ENCODE measurements around the gene C16orf95. TPM values are rescaled to one million over a fixed set of nuclear protein-coding genes. Genes with fewer than 3 reads are reported as not detected.

Gene C16orf95
- total and polyA plus RNA-seq, 3 donors from 2014 or later: 53.1 to 203 (median 71.9) TPM

DNA sequence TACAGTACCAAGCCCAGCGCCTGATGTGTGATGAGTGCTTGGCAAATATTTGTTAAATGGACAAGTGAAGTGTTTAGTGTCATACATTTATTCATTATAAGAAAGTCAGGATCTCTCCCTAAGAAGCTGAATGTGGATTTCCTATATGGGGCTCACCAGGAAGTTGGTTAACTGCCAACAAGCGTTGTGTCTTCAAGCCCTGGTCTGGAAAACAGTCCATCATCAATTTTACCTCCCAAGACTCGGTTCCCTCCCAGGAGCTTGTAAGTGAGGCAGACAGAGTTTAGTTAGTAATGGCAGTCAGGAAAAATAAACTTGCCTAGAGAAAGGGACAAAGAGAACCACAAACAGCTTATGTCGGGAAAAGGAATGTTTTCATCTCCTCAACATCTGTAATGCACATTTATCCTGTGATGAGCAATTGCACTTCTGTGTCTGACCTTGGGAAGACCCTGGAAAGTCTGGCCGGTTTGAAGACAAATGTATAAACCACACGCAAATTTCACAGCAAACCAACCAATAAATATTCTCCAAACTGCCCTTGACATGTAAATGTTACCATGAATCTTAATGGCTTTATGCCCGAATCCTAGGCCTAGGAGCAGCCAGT is 28.3 kb downstream of the C16orf95 start:
- WGBS, 2 donors: 78 to 79% methylated on average over 7 of the region's 7 CpGs
- no peak overlapping the region for H3K4me3 ChIP-seq
- no peak for DNase-seq
- H3K27me3 ChIP-seq: no peaks in the 10 kb centered on the region
- H3K9me3 ChIP-seq: no peaks in the 10 kb centered on the region
- TF ChIP-seq, protein P1, sequence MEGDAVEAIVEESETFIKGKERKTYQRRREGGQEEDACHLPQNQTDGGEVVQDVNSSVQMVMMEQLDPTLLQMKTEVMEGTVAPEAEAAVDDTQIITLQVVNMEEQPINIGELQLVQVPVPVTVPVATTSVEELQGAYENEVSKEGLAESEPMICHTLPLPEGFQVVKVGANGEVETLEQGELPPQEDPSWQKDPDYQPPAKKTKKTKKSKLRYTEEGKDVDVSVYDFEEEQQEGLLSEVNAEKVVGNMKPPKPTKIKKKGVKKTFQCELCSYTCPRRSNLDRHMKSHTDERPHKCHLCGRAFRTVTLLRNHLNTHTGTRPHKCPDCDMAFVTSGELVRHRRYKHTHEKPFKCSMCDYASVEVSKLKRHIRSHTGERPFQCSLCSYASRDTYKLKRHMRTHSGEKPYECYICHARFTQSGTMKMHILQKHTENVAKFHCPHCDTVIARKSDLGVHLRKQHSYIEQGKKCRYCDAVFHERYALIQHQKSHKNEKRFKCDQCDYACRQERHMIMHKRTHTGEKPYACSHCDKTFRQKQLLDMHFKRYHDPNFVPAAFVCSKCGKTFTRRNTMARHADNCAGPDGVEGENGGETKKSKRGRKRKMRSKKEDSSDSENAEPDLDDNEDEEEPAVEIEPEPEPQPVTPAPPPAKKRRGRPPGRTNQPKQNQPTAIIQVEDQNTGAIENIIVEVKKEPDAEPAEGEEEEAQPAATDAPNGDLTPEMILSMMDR (IDR thresholded peaks at IDR 0.05): no peak
- TF ChIP-seq POLR2A (IDR thresholded peaks at IDR 0.05): no peak
- H3K27ac ChIP-seq: no peak overlapping the region
- H3K36me3 ChIP-seq (ENCODE audit: low read depth, missing control alignments): no peaks in the 10 kb centered on the region
- intact Hi-C loops (cut with DNase I; ENCODE audit: low total_unique reads): no loop called here
- H3K4me1 ChIP-seq: no peaks in the 10 kb centered on the region

- DNase-seq: no peak
- intact Hi-C loops (cut with DNase I; ENCODE audit: low total_unique reads): no loop called here
- Histone ChIP-seq H3K4me1 (no peaks in the 10 kb centered on the region), H3K9me3 (no peaks in the 10 kb centered on the region), H3K27me3 (no peaks in the 10 kb centered on the region), H3K4me3 (no peak overlapping the region), H3K27ac (no peak overlapping the region), H3K36me3 (ENCODE audit: low read depth, missing control alignments) (no peaks in the 10 kb centered on the region)
- TF ChIP-seq POLR2A (IDR thresholded peaks at IDR 0.05): no peak
- TF ChIP-seq, protein P1 (IDR thresholded peaks at IDR 0.05): no peak
- 63 to 91% methylated on average over 8 of the region's 8 CpGs for WGBS, 2 donors
Measured at GRCh38 chr16:87286839-87287626, 30.2 kb downstream of the C16orf95 start.

DNA sequence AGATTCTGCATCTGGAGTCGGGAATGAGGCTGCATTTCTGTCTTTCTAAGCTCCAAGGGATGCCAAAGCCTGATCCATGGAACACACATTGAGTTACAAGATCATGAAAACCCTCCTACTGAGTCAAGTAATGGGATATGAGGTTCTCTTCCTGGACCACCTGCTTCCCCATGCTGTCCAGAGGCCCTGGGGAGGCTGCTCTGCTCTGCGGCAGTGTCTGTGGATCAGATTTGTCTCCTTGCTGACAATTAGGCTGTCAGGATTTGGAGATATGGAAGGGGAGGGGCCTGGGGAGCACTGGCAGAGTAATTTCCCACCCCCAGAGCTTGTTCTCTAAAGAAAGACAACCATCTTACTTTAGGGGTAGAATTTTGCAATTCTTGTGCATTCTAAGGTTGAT is 33.0 kb downstream of the C16orf95 start:
- Histone ChIP-seq H3K27me3 (no peaks in the 10 kb centered on the region), H3K27ac (no peak overlapping the region), H3K4me3 (no peak overlapping the region), H3K4me1 (no peaks in the 10 kb centered on the region), H3K9me3 (no peaks in the 10 kb centered on the region), H3K36me3 (ENCODE audit: low read depth, missing control alignments) (no peaks in the 10 kb centered on the region)
- 73 to 91% methylated on average over 2 of the region's 2 CpGs for WGBS, 2 donors
- TF ChIP-seq, protein P1 (IDR thresholded peaks at IDR 0.05): no peak
- TF ChIP-seq POLR2A (IDR thresholded peaks at IDR 0.05): no peak
- intact Hi-C loops (cut with DNase I; ENCODE audit: low total_unique reads): no loop called here
- DNase-seq: no peak

GRCh38 chr16:87279094-87279658 is 38.0 kb downstream of the C16orf95 start:
- H3K36me3 ChIP-seq (ENCODE audit: low read depth, missing control alignments): no peaks in the 10 kb centered on the region
- no peak overlapping the region for H3K4me3 ChIP-seq
- H3K27me3 ChIP-seq: no peaks in the 10 kb centered on the region
- no peaks in the 10 kb centered on the region for H3K4me1 ChIP-seq
- DNase-seq: no peak
- intact Hi-C loops (cut with DNase I; ENCODE audit: low total_unique reads): loop anchor here (5.0 kb wide), 1 partner anchor 717 kb away; no protein-coding TSS in a partner anchor
- no peaks in the 10 kb centered on the region for H3K9me3 ChIP-seq
- no peak for TF ChIP-seq POLR2A (IDR thresholded peaks at IDR 0.05)
- TF ChIP-seq, protein P1 (IDR thresholded peaks at IDR 0.05): no peak
- 71 to 74% methylated on average over 18 of the region's 18 CpGs for WGBS, 2 donors
- H3K27ac ChIP-seq: no peak overlapping the region
